HFF-Myc (cell line): ENCODE data around the gene TXNL4B.
"Not testable (repeated sequence)": the region's sequence is repeated elsewhere in the genome, so short reads cannot be mapped to it uniquely, and the experiment has no call there.

Experiments
- DNase-seq: peaks from one replicate; pipeline ENCODE4 v3.0.0-alpha.2; 2011; ENCODE audit warnings: low read depth; ENCODE audit errors: extremely low read depth
- H3K4me3 ChIP-seq: replicated peaks from 2 replicates; pipeline ENCODE4 v1.5.1; 2011; ENCODE audit warnings: low read depth, mild to moderate bottlenecking, control low read depth, low read length
- TF ChIP-seq, protein P1 (sequence below): IDR thresholded peaks from 2 replicates; pipeline ENCODE4 v1.5.1; 2012; ENCODE audit warnings: mild to moderate bottlenecking, low read depth, low read length, control low read depth; ENCODE audit errors: missing control alignments

Gene TXNL4B

DNA sequence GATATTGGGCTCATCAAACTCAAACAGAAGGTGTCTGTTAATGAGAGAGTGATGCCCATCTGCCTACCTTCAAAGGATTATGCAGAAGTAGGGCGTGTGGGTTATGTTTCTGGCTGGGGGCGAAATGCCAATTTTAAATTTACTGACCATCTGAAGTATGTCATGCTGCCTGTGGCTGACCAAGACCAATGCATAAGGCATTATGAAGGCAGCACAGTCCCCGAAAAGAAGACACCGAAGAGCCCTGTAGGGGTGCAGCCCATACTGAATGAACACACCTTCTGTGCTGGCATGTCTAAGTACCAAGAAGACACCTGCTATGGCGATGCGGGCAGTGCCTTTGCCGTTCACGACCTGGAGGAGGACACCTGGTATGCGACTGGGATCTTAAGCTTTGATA lies 33.0 kb downstream of the TXNL4B start:
- TF ChIP-seq, protein P1, sequence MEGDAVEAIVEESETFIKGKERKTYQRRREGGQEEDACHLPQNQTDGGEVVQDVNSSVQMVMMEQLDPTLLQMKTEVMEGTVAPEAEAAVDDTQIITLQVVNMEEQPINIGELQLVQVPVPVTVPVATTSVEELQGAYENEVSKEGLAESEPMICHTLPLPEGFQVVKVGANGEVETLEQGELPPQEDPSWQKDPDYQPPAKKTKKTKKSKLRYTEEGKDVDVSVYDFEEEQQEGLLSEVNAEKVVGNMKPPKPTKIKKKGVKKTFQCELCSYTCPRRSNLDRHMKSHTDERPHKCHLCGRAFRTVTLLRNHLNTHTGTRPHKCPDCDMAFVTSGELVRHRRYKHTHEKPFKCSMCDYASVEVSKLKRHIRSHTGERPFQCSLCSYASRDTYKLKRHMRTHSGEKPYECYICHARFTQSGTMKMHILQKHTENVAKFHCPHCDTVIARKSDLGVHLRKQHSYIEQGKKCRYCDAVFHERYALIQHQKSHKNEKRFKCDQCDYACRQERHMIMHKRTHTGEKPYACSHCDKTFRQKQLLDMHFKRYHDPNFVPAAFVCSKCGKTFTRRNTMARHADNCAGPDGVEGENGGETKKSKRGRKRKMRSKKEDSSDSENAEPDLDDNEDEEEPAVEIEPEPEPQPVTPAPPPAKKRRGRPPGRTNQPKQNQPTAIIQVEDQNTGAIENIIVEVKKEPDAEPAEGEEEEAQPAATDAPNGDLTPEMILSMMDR, result no peak
- no peak for DNase-seq
- no peak overlapping the region for H3K4me3 ChIP-seq

DNA sequence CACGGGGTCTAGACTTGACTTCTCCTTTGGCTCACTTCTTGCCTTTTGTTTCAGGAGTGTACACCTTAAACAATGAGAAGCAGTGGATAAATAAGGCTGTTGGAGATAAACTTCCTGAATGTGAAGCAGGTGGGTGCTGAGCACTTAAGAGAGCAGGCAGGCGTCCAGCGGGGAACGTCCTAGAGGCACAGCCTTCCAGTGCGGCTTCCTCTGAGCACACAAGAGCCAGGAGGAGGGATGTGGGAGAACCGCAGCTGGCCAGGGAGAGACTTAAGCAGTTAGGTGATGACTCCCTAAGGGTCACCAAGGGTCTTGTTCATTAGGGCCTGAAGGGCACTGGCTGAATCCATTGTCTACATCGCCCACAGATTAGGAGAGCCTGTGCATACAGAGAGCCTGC lies 34.4 kb downstream of the TXNL4B start:
- not testable (repeated sequence) for DNase-seq, H3K4me3 ChIP-seq

DNA sequence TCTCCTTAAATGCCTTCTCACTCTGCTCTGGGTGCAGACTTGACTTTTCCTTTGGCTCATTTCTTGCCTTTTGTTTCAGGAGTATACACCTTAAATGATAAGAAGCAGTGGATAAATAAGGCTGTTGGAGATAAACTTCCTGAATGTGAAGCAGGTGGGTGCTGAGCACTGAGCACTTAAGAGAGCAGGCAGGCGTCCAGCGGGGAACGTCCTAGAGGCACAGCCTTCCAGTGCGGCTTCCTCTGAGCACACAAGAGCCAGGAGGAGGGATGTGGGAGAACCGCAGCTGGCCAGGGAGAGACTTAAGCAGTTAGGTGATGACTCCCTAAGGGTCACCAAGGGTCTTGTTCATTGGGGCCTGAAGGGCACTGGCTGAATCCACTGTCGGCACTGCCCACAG lies 36.1 kb downstream of the TXNL4B start:
- not testable (repeated sequence) for DNase-seq, H3K4me3 ChIP-seq

DNA sequence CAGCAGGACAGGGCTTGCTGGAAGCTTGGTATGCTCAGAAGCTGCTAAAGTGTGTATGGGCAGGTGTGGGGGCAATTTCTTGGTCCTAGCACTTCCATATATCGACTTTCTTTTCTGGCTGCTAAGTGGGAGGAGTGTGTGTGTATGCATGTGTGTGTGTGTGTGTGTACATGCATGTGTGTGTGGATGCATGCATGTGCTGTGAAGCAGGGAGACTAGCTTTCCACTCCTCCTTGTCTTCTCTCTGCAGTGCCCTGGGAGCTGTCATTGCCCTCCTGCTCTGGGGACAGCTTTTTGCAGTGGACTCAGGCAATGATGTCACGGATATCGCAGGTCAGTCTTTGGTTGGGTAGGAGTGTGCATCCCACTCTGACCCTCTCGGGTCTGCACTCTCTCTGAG lies 37.5 kb downstream of the TXNL4B start:
- DNase-seq, result no peak
- TF ChIP-seq, protein P1, result no peak
- no peak overlapping the region for H3K4me3 ChIP-seq

DNA sequence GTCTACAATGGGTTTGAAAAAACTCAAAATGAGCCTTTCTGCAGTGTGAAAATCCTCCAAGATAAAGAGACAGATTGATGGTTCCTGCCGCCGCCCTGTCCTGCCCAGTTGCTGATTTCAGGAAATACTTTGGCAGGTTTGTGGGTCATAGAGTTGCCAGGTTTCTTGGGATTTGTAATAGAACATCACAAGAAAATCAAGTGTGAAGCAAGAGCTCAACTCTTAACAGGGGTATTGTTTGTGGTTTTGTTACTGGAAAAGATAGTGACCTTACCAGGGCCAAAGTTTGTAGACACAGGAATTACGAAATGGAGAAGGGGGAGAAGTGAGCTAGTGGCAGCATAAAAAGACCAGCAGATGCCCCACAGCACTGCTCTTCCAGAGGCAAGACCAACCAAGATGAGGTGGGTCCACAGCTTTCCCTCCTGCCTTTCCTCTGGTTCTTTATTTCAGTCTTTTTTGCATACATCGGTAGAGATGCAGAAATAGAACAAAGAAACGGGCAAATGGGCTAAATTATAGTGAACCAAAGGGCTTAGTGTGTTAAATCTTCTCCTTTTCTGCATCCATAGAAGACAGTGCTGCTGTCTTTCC lies 39.1 kb downstream of the TXNL4B start, which contains the start of gene HP:
Gene HP (plus strand): TSS at position 252 of the 594 bp plus-strand sequence. CDS start 148 bp downstream, at position 400.
- DNase-seq, H3K4me3 ChIP-seq: not testable (repeated sequence)

DNA sequence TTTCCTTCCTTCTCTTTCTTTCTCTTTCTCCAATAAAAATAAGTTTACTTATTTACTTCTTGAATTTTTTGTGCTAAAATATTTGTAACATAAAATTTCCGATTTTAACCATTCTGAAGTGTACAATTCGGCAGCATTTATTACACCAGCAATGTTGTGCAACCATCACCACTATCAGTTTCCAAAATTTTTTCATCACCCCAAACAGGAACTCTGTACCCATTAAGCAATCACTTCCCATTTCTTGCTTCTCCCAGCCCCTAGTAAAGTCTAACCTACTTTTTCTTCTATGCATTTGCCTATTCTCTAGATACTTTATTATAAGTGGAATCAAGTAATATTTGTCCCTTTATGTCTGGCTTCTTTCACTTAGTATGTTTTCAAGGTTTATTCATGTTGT lies 41.6 kb downstream of the TXNL4B start:
- no peak for DNase-seq
- no peak overlapping the region for H3K4me3 ChIP-seq
- TF ChIP-seq, protein P1, result no peak

DNA sequence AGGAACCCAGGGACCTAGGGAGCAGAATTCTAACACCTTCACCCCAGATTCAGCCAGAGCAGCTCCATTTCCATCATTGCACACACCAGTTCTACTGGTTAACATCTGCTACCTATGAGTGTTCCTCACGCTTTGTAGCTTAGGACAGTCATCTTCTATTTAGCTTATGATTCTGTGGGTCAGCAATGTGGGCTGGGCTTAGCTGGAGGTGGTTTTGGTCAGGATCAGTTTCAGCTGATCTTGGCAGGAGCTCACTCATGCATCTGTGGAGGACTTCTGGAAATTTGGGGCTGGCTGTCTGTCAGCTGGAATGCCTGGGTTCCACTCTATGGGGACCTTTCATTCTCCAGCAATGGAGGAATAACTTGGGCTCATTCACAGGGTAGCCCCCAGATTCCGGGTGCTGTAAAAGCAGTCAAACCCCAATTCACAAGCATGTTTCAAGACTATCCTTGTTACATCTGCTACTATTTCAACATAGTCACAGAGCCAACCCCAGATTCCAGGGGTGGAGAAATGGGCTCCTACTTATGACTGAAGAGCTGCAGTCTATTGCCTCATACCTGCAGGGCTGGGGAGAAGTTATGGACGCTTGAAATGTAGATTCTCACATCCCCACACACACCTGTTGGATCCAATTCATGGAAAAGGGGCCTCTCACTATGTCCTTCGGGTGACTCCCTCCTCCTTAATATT lies 42.5 kb downstream of the TXNL4B start:
- DNase-seq, result no peak
- TF ChIP-seq, protein P1, result no peak

DNA sequence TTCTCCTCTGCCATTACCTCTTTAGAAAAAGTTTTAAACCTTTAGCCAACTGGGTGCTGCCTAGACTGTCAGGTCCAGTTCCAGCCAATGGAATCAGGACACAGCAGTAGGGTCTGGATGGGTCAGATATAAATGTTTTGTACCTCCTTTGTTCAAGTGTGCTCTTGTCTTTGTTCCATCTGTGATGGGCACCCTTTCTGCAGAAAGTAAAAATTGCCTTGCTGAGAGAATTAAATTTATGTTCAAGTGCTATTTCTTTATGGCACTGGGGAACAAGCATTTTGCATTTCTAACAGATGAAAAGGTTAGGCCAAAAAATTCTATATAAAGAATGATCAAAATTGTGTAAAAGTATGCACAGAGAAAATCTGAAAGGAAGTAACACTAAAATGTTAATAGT lies 44.3 kb downstream of the TXNL4B start:
- DNase-seq, result no peak
- TF ChIP-seq, protein P1, result no peak
- no peak overlapping the region for H3K4me3 ChIP-seq

More for the DNA sequence above, 42.5 kb downstream of the TXNL4B start:
- no peak overlapping the region for H3K4me3 ChIP-seq
